MCF 10A (cell line): ENCODE data around the gene BRAF. TPM values are rescaled to one million over a fixed set of nuclear protein-coding genes. Genes with fewer than 3 reads are reported as not detected.
"Not testable (repeated sequence)": the region's sequence is repeated elsewhere in the genome, so short reads cannot be mapped to it uniquely, and the experiment has no call there.

Experiments
- BruUV-seq: library from RNA; stranded (reverse); fragments of 400-500 nt; replicated peaks from 2 replicates; lab custom pipeline; 2021; lab: Mats Ljungman, UMichigan
- CTCF ChIA-PET: fragments of 300-600 bp; sonication (Branson Sonifier 250); formaldehyde crosslinking; extraction: SDS; loops from one replicate; lab custom pipeline; 2021; ENCODE audit warnings: antibody characterized with exemption, inconsistent platforms; lab: Yijun Ruan, JAX
- POLR2A ChIA-PET: fragments of 300-600, 350-650 bp; sonication (Branson Sonifier 250); formaldehyde crosslinking; extraction: SDS; loops from one replicate; lab custom pipeline; 2020; ENCODE audit warnings: antibody characterized with exemption, inconsistent platforms; lab: Yijun Ruan, JAX
- DNase-seq: peaks from one replicate; pipeline ENCODE4 v3.0.0-alpha.2; 2018; ENCODE audit not compliant: unreplicated experiment
- H3K27ac Mint-ChIP-seq: one replicate; pipeline ENCODE4 v1.8.0; 2022; ENCODE audit warnings: mild to moderate bottlenecking, low read depth, mixed read lengths; ENCODE audit not compliant: unreplicated experiment
- H3K27me3 Mint-ChIP-seq: one replicate; pipeline ENCODE4 v1.8.0; 2022; ENCODE audit warnings: mixed read lengths; ENCODE audit not compliant: insufficient read depth, unreplicated experiment
- H3K36me3 Mint-ChIP-seq: one replicate; pipeline ENCODE4 v1.8.0; 2022; ENCODE audit warnings: mild to moderate bottlenecking, moderate library complexity, mixed read lengths; ENCODE audit not compliant: insufficient read depth, unreplicated experiment
- H3K4me1 Mint-ChIP-seq: one replicate; pipeline ENCODE4 v1.8.0; 2022; ENCODE audit warnings: mixed read lengths; ENCODE audit not compliant: insufficient read depth, unreplicated experiment
- H3K4me3 Mint-ChIP-seq: one replicate; pipeline ENCODE4 v1.8.0; 2022; ENCODE audit warnings: mild to moderate bottlenecking, moderate library complexity, mixed read lengths; ENCODE audit not compliant: unreplicated experiment
- H3K9me3 Mint-ChIP-seq: one replicate; pipeline ENCODE4 v1.8.0; 2022; ENCODE audit warnings: mixed read lengths; ENCODE audit not compliant: unreplicated experiment
- CTCF ChIP-seq: fragments of 200-600 bp; IDR thresholded peaks from one replicate; pipeline ENCODE4 v1.8.0; 2022; ENCODE audit warnings: antibody characterized with exemption, mild to moderate bottlenecking; ENCODE audit not compliant: unreplicated experiment
- intact Hi-C: fragments of 100-400 bp; cut with micrococcal nuclease; formaldehyde crosslinking; loops from 2 replicates; pipeline ENCODE4 v1.14.1; 2022
- total RNA-seq: library from RNA; stranded (reverse); gene quantifications from 2 replicates; pipeline ENCODE4 v1.2.3, GENCODE V29; 2022

BRAF gene
- total RNA-seq, 1 experiment from 2014 or later: 33.7 TPM

- no peak for DNase-seq
Measured at GRCh38 chr7:140670343-140670935, 254.3 kb downstream of the BRAF start.

GRCh38 chr7:140669862-140670261 is 254.9 kb downstream of the BRAF start:
- H3K4me1 Mint-ChIP-seq, H3K27me3 Mint-ChIP-seq, H3K4me3 Mint-ChIP-seq, BruUV-seq, H3K27ac Mint-ChIP-seq, H3K9me3 Mint-ChIP-seq, DNase-seq, H3K36me3 Mint-ChIP-seq, intact Hi-C loops: not testable (repeated sequence)
- CTCF ChIA-PET: interaction anchor here (0.6 to 1.7 kb wide), 6 partner anchors 9 to 342 kb away, joined by 3 to 9 read pairs (median 5); no protein-coding TSS in a partner anchor
- POLR2A ChIA-PET: interaction anchor here (1.0 kb wide), 1 partner anchor 11 kb away, joined by 3 read pairs; no protein-coding TSS in a partner anchor

More at GRCh38 chr7:140670343-140670935, 254.3 kb downstream of the BRAF start:
- TF ChIP-seq CTCF: no peak
- BruUV-seq: no TSS peak
- peaks cover 12% of the 10 kb centered on the region for H3K4me1 Mint-ChIP-seq
- no peak overlapping the region for H3K27ac Mint-ChIP-seq
- H3K4me3 Mint-ChIP-seq: no peak overlapping the region
- intact Hi-C loops: no loop called here
- ChIA-PET CTCF (interaction anchor here (0.5 to 1.7 kb wide), 5 partner anchors 10 to 341 kb away, joined by 3 to 9 read pairs (median 4); no protein-coding TSS in a partner anchor), POLR2A (no interaction called here)
- no peaks in the 10 kb centered on the region for H3K9me3 Mint-ChIP-seq
- no peaks in the 10 kb centered on the region for H3K36me3 Mint-ChIP-seq
- H3K27me3 Mint-ChIP-seq: no peaks in the 10 kb centered on the region

GRCh38 chr7:140669352-140669751 is 255.4 kb downstream of the BRAF start:
- POLR2A ChIA-PET: interaction anchor here (1.0 kb wide), 2 partner anchors 11 to 27 kb away, joined by 3 read pairs; partner anchors contain the start of gene NDUFB2
- intact Hi-C loops: no loop called here
- no peaks in the 10 kb centered on the region for H3K9me3 Mint-ChIP-seq
- no peaks in the 10 kb centered on the region for H3K27me3 Mint-ChIP-seq
- H3K36me3 Mint-ChIP-seq: no peaks in the 10 kb centered on the region
- peaks cover 4% of the 10 kb centered on the region for H3K4me1 Mint-ChIP-seq
- no TSS peak for BruUV-seq
- H3K27ac Mint-ChIP-seq: no peak overlapping the region
- no peak for DNase-seq
- CTCF ChIA-PET: interaction anchor here (0.6 to 1.7 kb wide), 6 partner anchors 8 to 592 kb away, joined by 3 to 9 read pairs (median 4); no protein-coding TSS in a partner anchor
- TF ChIP-seq CTCF: no peak
- no peak overlapping the region for H3K4me3 Mint-ChIP-seq

Other genes starting within 250 kb of the BRAF start
- gene NDUFB2, start 228.2 kb downstream of the BRAF start, total RNA-seq: 166 and 189 TPM in 2 replicates
- 49.7 and 58.6 TPM in 2 replicates for gene MRPS33, start 90.0 kb upstream of the BRAF start, total RNA-seq
- 0.02 TPM in 1 of 2 replicates, not detected in the other for gene TMEM178B, start 149.1 kb upstream of the BRAF start, total RNA-seq